NCI-H226 (cell line): Measurements from ENCODE around the gene GTF2E1.
A peak's percentile ranks its signal among the peaks of the same experiment; 100 is the strongest.
"Not testable (repeated sequence)": the region's sequence is repeated elsewhere in the genome, so short reads cannot be mapped to it uniquely, and the experiment has no call there.

Experiments
- DNase-seq: peaks from one replicate; pipeline ENCODE4 v3.0.0-alpha.2; 2015

The GTF2E1 gene

DNA sequence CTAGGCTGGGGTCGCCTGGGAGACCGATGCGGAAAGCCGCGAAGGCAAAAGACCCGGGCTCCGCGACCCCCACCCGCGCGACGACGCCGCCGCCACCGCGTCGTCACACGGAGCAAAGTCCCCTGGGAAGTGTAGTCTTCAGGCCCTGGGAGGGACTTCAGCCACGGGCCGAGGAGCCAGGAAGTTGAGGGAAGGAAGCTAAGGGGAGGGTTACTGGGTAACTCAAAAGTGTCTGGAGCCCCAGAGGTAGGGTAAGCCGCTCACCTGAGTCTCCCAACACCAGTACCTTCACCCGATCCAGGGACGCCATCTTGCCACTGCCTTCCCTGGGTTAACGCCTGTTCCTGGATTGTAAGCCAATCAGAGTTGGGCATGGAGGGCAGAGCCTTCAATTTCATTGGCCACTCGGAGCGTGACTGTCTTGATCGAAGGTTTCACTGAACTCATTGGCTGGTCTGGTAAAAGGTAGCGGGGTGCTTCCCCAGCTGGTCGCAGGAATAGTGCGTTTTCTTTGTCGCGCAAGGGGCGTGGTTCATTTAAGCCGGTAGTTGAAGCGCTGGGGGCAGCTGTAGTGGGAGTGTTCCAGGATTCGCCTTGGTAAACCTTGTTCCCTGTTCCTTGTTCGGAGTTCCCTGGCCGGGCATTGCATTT lies at the start of gene GTF2E1, which contains the start of gene RABL3:
Gene GTF2E1, plus strand, starts transcription at position 547 of the 651 bp plus-strand sequence. CDS start 7,809 bp downstream, outside the sequence.
Gene RABL3, minus strand, starts transcription at position 319 of the 651 bp plus-strand sequence. Its CDS starts 9 bp downstream, at position 310.
- peak; percentile 94 for DNase-seq

DNA sequence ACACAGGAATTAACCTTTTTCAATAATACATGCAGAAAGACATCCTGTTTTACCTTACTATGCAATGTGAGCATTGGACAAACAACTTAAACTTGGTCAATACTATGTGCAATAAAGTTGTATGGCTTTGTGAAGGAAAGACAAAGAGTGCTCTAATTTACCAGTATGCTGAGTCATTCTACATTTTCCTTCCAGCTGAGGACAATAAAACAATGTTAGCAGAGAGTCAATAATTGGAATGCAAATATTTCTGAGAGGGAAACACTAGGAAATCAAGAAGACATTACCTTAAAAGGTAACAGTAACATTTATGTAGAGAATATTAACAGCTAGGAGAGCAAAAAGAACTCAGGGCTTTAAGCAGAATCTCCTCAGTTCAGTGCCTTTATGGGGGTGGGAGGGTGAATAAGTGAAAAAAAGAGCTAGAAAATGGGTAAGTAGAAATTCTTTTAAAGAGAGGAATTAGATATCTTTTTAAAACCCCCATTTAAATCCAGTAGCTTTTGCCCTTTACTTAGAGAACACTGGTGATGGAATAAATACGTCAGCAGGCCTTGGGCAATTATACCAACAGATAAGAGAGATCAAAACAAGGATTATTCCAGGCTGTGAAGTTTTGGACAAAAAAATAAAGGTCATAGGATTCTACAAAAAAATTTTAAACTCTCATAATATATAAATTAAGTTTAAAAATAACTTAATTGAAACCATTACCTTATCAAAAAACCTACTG lies 48.9 kb upstream of the GTF2E1 start:
- DNase-seq: no peak

DNA sequence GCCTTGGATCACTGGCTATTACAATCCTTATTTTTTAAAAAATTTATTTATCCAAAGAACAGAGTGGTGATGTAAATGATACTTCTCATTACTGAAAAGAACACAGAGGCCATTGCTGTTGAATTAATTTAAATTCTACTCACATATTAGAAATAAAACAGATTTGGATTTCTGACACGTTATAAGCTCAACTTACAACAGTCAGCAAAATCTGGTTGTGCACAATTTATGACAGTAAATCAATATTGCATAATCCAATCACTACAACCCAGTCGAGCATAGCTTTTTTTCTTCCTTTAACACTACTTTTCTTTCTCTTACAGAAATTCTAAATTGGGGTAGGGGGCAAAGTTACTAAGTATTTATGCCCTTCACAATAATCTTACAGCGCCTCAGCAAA lies 43.2 kb upstream of the GTF2E1 start:
- no peak for DNase-seq

DNA sequence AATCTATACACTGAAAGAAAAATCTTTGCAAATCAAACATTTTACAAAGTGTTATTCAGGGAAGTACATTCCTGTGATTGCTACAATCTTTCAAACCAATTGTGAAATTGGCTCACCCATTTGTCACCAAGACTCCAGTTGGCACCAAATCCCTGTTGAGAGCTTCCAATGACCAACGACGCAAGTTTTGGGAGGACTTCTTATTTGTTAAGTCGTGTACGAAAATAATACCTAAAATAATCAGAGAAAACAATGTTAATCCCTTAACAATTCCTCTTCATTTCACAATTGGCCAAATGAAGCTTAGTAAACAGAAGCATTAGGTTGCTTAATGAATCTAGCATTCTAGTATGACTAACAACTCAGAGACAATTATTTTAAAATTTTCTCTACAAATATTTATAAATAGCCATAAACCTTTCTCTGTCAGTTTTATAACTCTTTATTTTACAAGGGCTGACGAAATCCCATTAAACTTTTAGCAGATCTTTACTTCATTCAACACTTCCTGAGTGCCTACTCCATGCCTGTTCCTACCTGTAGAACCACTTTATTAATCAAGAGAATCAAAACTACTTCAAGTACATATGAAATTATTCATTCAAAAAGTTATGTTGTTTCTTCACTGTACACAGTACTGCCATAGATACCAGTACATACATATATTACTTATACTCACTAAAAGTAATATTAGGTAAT lies 36.5 kb upstream of the GTF2E1 start:
- no peak for DNase-seq

DNA sequence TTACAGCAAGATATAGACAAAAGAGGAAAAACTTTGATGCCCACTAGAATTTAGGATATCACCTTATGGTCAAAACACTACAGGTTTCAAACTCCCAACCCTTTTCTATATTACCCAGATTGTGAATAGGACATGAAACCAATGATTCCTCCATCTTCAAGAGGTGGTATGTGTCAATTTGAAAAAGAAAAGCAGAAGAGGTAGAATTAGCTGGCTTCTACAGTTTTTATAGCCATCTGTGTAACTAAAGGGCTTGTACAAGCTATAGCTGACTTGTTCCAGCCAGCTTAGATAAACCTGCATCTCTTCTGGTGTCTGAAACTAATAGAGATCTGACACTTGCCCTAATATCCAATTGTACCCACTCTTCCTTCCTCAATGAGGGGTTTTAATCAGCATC lies 35.6 kb upstream of the GTF2E1 start:
- no peak for DNase-seq

DNA sequence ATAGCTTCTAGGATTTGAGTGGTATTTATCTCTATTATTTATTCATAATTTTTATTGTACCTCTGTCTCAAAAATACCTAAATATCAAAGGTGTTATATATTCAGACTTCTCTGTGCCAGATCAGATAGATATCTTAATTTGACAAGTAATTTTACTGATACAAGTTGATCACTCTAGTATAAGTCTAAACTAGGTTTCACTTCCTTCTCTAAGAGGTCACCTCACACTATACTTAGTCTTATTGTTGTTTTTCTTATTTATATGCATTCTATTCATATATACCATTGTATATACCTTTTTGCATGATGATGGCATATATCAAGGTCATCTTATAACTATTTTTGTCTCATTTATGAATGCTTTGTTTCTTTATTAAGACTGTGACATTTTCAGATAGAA lies 34.1 kb upstream of the GTF2E1 start:
- DNase-seq: no peak

DNA sequence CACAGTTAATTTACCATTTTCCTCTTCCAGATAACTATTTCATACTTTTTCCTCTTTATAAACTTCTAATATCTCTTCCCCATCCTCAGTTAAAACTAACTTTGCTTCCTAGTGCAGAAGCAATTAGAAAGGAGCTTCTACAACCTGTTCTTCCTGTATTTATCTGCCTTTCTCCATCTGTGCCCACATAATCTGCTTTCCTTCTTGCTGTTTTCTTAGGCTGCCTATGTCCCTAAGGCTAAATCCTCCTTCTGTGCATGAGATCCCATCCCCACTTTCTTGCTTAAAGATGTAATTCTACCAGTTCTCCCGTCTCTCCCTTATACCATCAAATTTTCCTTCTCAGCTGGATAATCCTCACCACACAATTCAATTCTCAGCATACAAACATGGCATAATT lies 32.2 kb upstream of the GTF2E1 start:
- no peak for DNase-seq

DNA sequence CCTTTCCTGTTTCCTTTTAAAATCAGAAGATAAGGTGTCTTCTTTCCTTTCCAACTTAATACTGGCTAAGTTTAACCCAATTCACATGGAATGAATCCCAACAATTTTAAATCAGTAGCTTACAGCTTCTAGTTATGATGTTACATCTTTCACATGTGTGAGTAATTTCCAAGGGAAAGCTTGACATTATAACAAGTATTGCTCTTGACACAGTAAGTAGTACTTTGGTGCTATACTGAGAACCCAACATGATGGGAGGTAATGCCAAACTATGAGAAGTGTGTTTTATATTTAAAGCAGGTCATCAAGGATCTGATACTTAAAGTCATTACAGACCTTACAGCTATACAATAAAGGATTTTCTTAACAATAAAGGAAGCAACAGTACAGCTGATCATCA lies 29.3 kb upstream of the GTF2E1 start:
- no peak for DNase-seq

DNA sequence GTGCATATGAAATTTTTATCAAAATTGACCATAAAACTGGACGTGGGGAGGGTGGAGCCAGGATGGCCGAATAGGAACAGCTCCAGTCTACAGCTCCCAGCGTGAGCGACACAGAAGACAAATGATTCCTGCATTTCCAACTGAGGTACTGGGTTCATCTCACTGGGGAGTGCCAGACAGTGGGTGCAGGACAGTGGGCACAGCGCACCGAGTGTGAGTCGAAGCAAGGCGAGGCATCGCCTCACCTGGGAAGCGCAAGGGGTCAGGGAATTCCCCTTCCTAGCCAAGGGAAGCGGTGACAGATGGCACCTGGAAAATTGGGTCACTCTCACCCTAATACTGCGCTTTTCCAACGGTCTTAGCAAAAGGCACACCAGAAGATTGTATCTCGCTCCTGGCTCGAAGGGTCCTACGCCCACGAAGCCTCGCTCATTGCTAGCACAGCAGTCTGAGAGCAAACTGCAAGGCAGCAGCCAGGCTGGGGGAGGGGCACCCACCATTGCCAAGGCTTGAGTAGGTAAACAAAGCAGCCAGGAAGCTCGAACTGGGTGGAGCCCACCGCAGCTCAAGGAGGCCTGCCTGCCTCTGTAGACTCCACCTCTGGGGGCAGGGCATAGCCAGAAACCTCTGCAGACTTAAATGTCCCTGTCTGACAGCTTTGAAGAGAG lies 23.2 kb upstream of the GTF2E1 start:
- DNase-seq: not testable (repeated sequence)

DNA sequence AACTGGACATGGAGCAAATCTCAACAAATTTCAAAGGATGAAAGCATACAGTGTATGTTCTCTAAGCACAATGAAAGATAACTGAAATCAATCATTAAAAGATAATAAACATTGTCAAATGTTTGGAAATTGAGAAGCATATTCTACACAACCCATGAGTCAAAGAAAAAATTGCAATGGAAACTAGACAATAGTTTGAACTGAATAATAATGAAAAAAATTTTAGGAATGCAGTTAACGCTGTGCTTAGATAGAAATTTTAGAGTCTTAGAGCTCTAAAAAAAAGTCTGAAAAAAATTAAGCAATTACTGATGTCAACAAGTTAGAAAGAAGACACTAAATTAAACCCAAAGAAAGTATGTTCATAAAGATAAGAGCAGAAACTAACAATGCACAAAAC lies 15.8 kb upstream of the GTF2E1 start:
- no peak for DNase-seq

DNA sequence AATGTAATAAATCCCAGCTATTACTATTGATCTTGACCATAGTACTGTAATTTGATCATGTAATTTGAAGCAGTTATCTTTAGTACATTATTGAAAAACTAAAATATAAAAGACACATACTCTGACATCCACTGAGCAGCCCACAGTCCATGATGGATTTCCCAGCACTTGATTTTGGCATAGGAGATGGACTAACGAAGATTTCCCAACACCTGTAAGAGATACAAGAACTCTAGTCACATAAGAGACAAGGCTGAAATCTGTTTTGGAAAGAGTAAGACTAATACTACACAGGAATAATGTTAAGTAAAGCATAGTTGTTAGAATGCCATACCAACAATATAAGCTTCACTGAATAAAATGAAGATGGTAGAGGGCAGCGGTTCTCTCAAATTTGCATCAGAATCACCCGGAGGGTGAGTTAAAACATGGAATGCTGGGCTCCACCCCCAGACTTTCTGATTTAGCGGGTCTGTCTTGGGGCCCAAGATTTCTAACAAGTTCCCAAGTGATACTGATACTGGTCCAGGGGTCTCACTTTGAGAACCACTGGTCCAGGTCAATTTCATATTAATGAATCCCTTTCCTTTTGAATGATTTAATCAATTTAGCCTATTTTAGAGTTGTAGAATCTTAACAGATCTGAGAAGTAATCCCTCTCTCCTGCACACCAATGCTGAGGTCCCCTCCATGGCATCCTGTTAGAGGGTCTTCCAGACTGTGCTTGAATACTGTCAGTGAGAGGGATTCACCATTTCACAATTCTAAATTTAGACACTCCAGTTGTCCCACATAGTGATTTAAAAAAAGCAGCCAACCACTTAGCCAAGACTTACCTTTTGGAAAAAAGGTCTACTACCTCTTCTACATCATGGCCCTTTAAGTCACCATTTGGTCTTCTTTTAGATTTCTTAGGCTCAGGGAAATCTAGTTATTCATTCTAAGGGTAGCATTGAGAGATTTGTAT lies 11.7 kb upstream of the GTF2E1 start:
- no peak for DNase-seq

DNA sequence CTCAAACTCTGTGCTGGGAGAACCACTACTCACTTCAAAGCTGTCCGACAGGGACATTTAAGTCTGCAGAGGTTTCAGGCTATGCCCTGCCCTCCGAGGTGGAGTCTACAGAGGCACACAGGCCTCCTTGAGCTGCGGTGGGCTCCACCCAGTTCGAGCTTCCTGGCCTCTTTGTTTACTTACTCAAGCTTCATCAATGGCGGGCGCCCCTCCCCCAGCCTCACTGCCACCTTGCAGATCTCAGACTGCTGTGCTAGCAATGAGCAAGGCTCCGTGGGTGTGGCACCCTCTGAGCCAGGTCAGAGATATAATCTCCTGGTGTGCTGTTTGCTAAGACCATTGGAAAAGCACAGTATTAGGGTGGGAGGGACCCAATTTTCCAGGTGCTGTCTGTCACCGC lies 4.5 kb upstream of the GTF2E1 start:
- not testable (repeated sequence) for DNase-seq

DNA sequence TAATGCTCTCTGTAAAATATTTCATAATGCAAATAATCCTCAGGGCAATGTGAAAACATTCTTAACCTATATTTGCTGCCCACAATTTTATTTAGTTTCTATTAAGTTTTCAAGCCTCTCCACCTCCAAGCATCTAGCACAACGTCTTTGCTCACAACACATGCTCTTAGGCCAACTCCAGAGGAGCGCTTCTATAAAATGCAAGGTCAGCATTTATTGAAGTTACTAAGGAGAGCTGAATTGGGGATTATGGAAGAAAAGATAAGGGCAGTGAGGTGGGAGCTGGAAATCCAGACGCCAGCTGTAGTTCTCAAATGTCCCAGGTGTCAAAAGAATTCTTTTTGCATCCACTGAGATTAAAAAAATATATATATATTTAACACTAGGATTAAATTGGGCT lies 1.2 kb upstream of the GTF2E1 start:
- DNase-seq: no peak

DNA sequence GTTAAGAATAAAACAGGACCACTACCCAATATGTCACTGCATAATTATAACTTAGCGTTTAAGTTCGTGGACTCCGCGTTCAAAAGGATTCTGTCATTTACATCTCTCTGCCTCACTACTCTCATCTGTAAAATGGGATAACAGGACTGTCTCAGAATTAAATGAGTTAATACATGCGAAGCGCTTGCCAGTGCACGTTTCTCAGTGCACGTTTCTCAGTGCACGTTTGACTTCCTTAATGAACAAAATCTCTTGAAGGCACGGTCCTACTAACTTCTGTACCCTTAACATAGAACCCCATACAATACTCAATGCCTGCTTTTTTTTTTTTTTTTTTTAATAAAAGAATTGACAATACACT lies 727 bp upstream of the GTF2E1 start:
- no peak for DNase-seq

DNA sequence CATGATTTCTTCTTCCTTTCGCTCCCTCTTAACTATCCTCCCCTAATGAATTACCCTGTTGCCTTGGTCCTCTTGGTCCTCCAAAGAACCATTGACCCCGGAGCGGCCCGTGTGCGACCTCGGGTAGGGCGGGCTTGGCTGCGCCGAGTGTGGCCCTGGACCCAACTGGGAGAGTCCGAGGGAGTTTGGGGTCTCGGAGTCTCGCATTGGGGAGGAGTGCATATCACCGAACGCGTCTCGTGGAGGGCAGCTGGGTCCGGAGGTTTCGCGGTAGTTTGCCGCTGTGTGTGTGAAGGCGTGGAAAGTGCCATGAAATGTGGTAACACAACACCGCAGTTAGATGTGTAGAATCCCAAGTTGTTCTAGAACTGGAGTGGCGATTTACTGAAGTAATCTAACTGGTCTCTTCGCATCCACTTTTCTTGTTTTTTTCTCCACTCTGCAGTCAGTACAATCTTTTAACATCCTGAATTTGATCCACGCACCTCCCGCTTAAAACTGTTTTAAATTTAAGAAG lies 363 bp downstream of the GTF2E1 start:
- no peak for DNase-seq

DNA sequence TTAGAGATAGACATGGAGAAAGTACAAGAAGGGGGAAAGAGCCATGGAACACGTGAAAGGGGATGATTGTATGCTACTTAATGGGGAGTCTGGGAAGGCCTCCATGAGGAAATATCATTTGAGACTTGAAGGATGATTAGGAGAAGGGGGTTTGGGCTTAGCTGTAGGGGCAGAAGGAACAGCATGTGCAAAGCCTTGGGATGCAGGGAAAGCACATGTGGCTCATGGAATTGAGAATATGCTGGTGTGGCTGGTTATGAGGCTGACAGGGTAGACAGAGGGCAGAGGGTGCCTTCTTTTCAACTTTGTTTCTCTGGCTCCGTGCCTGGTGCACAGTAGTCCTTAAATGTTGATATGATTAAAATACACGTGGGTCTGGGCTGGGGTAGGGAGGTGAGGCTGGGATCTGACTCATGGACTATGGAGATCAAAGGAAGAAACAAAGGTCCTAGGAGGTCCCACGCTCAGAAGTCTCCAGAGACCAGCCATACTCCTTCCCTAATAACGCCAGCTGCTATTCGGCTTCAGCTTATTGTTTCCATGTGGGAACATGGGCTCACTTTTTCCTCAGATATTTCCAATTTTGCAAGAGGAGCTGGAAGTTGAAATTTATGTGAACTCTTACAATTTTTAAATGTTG lies 1.1 kb downstream of the GTF2E1 start:
- no peak for DNase-seq

DNA sequence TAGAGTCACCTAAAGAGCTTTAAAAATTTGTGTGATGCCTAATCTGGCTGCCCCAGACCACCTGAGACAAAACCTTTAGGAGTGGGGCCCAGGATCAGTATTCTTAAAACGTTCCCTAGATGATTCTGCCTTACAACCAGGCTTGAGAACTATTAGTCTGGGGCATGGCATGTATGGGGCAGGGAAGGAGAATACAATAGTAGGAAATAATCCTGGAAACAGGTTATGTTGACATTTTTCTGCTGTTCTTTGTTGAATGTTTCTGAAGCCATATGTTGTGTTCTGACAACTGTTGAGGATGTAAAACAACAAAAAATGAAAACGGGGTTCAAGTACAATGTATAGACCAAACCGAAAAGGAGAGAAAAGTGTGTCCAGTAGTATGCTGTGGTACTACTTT lies 2.9 kb downstream of the GTF2E1 start:
- DNase-seq: no peak

DNA sequence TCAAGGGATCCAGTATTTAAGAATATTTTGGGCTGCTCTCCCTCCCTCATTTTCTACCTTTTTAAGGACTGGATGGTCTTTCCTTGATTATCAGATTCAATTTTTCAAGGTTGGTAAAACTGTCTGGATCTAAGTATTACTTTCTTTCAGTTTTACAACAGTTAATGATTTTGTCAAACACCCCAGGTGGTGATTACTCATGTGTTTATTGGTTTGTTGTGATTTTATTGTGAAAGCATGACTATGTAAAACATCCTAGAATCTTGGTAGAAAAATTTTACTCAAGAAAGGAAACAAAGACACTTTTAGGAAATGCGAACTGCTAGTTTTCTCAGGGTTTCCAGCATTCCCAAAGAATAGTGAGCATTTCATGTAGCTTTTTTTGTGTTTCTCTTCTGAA lies 7.3 kb downstream of the GTF2E1 start:
- DNase-seq: no peak

DNA sequence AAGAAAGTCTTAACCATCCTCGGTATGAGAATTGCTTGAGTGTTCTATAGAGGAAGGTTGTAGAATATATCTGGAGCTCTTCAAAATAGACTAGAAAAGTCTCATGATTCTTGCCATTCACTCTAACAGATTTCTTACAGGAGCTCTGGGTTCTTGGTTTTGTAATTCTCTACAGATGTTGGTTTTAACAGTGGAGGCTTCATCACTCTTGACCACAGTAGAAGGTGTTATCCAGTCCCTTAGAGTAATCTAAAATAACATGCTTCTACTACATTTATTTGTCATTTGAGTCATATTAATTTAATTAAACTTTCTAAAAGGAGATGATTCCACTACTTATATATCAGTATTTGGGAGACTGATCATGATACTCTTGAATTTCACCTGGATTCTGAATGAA lies 9.7 kb downstream of the GTF2E1 start:
- DNase-seq: no peak

DNA sequence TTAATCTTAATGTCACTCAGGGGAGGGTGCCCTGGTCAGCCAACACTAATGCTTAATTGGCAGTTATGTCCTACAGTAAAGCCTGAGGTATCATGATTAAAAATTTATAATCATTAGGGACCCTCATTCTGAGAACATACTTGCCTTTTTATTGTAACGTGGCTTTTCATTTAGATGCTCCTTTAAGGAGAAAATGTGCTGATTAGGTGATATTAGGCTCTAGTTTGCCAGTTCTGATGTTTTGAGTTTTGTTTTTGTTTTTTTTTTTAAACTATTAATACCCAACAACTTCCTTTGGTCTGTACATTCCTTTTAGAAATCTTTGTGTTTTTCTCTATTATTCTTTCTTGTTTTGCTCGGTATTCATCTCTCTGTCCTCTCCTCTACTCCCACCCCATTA lies 10.3 kb downstream of the GTF2E1 start:
- no peak for DNase-seq

DNA sequence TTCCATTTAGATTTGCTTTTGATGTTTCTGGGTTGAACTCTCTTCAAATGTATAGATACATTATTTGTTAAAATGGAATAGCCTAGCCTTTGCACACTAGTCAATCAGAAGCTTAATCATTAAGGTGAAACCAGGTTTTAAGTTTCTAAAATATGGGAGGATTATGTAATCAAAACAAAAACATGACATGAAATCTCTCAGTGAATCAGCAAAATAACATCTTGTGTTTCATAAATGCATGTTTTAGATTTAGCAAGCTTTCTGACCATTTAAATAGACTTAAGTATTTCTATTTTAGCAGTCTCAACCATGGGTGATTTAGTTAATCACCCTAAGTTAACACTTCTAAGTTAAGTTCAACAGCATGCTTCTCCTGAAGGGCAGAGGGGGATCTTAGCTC lies 11.3 kb downstream of the GTF2E1 start:
- DNase-seq: no peak

DNA sequence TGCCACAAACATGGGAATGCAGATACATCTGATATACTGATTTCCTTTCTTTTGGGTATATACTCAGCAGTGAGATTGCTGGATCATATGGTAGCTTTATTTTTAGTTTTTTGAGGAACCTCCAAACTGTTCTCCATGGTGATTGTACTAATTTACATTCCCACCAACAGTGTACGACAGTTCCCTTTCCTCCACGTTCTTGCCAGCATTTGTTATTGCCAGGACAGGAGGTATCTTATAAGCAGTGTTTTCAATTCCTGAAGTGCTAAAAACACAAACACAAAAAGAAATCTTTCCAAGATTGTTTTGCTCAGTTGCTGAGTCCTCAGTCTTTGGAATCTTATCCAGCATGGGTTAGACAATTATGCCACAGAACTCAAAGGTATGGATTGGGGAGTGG lies 13.5 kb downstream of the GTF2E1 start:
- DNase-seq: no peak
